CD14-positive monocyte (primary cell): ENCODE measurements around the gene NTNG1. TPM values are rescaled to one million over a fixed set of nuclear protein-coding genes. Genes with fewer than 3 reads are reported as not detected.
A peak's percentile ranks its signal among the peaks of the same experiment; 100 is the strongest.

ENCODE experiments used
- DNase-seq, 3 donors: peaks; one replicate each; pipeline ENCODE4 v3.0.0-alpha.2; 2011 to 2022
- H2AFZ ChIP-seq: 2 replicates; pipeline ENCODE4 v1.6.0; 2012; ENCODE audit warnings: mild to moderate bottlenecking, low read depth, low read length, inconsistent platforms; ENCODE audit not compliant: insufficient read depth, poor library complexity, severe bottlenecking
- H3K27ac ChIP-seq, 2 donors: 1 replicate in 1 of 2; 2 replicates in 1 of 2; pipeline ENCODE4 v1.5.1; 2012 to 2013; ENCODE audit warnings: low read length in 2 of 2, control low read depth in 1 of 2, inconsistent platforms in 1 of 2, low read depth in 1 of 2, mild to moderate bottlenecking in 1 of 2
- H3K27me3 ChIP-seq, 2 donors: one replicate each; pipeline versions ENCODE4 v1.6.0 to v1.6.1; 2011 to 2013; ENCODE audit warnings: low read length in 2 of 2; ENCODE audit not compliant: control insufficient read depth in 2 of 2, insufficient read depth in 2 of 2
- H3K36me3 ChIP-seq, 2 donors: replicated peaks in 1 of 2; 1 replicate in 1 of 2; 2 replicates in 1 of 2; pipeline versions ENCODE4 v1.5.1 to v1.6.1; 2012 to 2013; ENCODE audit warnings: low read length in 2 of 2, control low read depth in 1 of 2, inconsistent platforms in 1 of 2, mild to moderate bottlenecking in 1 of 2; ENCODE audit not compliant: insufficient read depth in 2 of 2, control insufficient read depth in 1 of 2
- H3K4me1 ChIP-seq, 2 donors: 1 replicate in 1 of 2; 2 replicates in 1 of 2; pipeline versions ENCODE4 v1.5.1 to v1.6.1; 2012 to 2013; ENCODE audit warnings: low read length in 2 of 2, control low read depth in 1 of 2, inconsistent platforms in 1 of 2, mild to moderate bottlenecking in 1 of 2, moderate library complexity in 1 of 2; ENCODE audit not compliant: insufficient read depth in 2 of 2, control insufficient read depth in 1 of 2
- H3K4me2 ChIP-seq: replicated peaks from 2 replicates; pipeline ENCODE3; 2012; ENCODE audit warnings: low read length, moderate library complexity, mild to moderate bottlenecking; ENCODE audit not compliant: poor library complexity, severe bottlenecking; ENCODE audit errors: extremely low read depth
- H3K4me3 ChIP-seq, 3 experiments: fragments of 200-600 bp in 1 of 3; sonication (generic) in 1 of 3; replicated peaks in 1 of 3; 1 replicate in 2 of 3; 2 replicates in 1 of 3; pipeline ENCODE4 v1.5.1; 2011 to 2013; ENCODE audit warnings: low read length in 3 of 3, mild to moderate bottlenecking in 3 of 3, control low read depth in 2 of 3, low read depth in 2 of 3, inconsistent platforms in 1 of 3, moderate library complexity in 1 of 3
- H3K79me2 ChIP-seq: 2 replicates; pipeline ENCODE4 v1.6.0; 2012; ENCODE audit warnings: mild to moderate bottlenecking, control low read depth, inconsistent platforms, low read length, moderate library complexity; ENCODE audit not compliant: insufficient read depth
- H3K9ac ChIP-seq: 2 replicates; pipeline ENCODE4 v1.6.0; 2017; ENCODE audit warnings: low read length, mild to moderate bottlenecking; ENCODE audit not compliant: insufficient read depth, poor library complexity, severe bottlenecking
- H3K9me3 ChIP-seq, 2 donors: replicated peaks in 1 of 2; 1 replicate in 1 of 2; 2 replicates in 1 of 2; pipeline versions ENCODE4 v1.5.1 to v1.6.1; 2012 to 2013; ENCODE audit warnings: low read length in 2 of 2, control low read depth in 1 of 2; ENCODE audit not compliant: control insufficient read depth in 1 of 2, insufficient read depth in 1 of 2
- H4K20me1 ChIP-seq: 2 replicates; pipeline ENCODE4 v1.6.0; 2012; ENCODE audit warnings: mild to moderate bottlenecking, low read length, control low read depth, moderate library complexity; ENCODE audit not compliant: insufficient read depth
- H3K27ac Mint-ChIP-seq, 7 donors: one replicate each; pipeline ENCODE4 v1.8.0; 2020; ENCODE audit warnings: mild to moderate bottlenecking in 7 of 7, mixed read lengths in 7 of 7, moderate library complexity in 6 of 7, inconsistent platforms in 2 of 7
- H3K27me3 Mint-ChIP-seq, 3 donors: one replicate each; pipeline ENCODE4 v1.8.0; 2021 to 2022; ENCODE audit warnings: low read depth in 3 of 3, mild to moderate bottlenecking in 3 of 3, mixed read lengths in 3 of 3, moderate library complexity in 3 of 3, inconsistent platforms in 1 of 3
- H3K36me3 Mint-ChIP-seq, 2 donors: one replicate each; pipeline ENCODE4 v1.8.0; 2020; ENCODE audit warnings: mixed read lengths in 2 of 2, inconsistent platforms in 1 of 2, mild to moderate bottlenecking in 1 of 2
- H3K4me1 Mint-ChIP-seq: one replicate; pipeline ENCODE4 v1.8.0; 2020; ENCODE audit warnings: mild to moderate bottlenecking, mixed read lengths
- H3K4me3 Mint-ChIP-seq, 2 donors: one replicate each; pipeline ENCODE4 v1.8.0; 2020; ENCODE audit warnings: mild to moderate bottlenecking in 2 of 2, mixed read lengths in 2 of 2, moderate library complexity in 1 of 2
- H3K9me3 Mint-ChIP-seq, 7 donors: one replicate each; pipeline ENCODE4 v1.8.0; 2020 to 2022; ENCODE audit warnings: mixed read lengths in 7 of 7, mild to moderate bottlenecking in 6 of 7, moderate library complexity in 6 of 7, inconsistent platforms in 2 of 7
- WGBS: methylation state at CpG from one replicate; pipeline ENCODE4 v1.1.5; 2013; ENCODE audit warnings: missing lambda C conversion rate; ENCODE audit not compliant: insufficient coverage; 5-methylcytosine and 5-hydroxymethylcytosine counted together
- intact Hi-C, 2 donors: fragments of 100-400 bp; cut with micrococcal nuclease; formaldehyde crosslinking; loops; one replicate each; pipeline versions ENCODE4 v1.15.0 to v1.15.1; 2023
- polyA plus RNA-seq, 3 donors: library from polyadenylated mRNA; depleted of rRNA in 1 of 3; unstranded in 2 of 3; stranded (reverse) in 1 of 3; fragments of 300-500 nt in 2 of 3; fragments of >200 nt in 1 of 3; fragmentation: Illumina TruSeq in 2 of 3; gene quantifications; 1 replicate in 2 of 3; 2 replicates in 1 of 3; pipeline ENCODE4 v1.2.3, GENCODE V29; 2012 to 2021
- TF ChIP-seq, protein P1 (sequence below): fragments of 200-600 bp; IDR thresholded peaks from one replicate; pipeline ENCODE4 v1.8.0; 2022; ENCODE audit warnings: antibody characterized with exemption, mild to moderate bottlenecking

NTNG1 gene
- polyA plus RNA-seq, 3 donors: not detected

DNA sequence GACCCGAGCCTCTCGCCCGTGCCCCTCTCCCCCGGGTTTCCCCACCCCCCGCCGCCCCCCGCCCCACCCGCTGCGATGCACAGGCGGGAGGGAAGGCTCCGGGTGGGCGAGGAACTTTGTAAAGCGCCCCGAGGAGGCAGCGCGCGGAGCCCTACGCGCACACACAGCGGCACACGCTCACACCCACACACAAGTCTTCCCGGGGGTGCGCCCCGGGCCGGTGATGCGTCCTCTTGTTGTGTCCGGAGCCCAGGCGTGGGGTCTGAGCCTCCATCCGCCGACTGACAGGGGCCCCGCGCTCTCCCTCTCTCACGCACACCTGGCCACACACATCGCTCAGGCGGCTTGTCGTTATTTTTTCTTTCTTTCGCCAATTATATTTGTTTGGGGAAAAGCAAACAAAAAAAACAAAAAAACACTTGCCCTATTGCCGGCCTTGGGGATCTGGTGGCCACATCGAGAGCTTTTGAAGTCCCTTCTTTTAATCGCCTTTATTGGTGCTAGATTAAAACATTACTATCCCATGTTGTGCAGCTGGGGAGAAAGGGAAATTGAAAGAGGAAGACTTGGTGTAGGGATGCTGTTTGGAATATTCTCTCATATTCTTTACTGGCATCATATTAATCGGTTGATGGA is 770 bp downstream of the NTNG1 start:
- H3K4me3 Mint-ChIP-seq: peak overlapping the region; percentile 52 to 90
- H3K36me3 Mint-ChIP-seq: no peaks in the 10 kb centered on the region
- H3K27me3 Mint-ChIP-seq: peaks cover 54 to 65% (median 55%) of the 10 kb centered on the region in 3 donors
- H3K27ac Mint-ChIP-seq: no peak overlapping the region
- H3K9me3 ChIP-seq: peaks cover 0 to 17% of the 10 kb centered on the region in 2 donors
- H3K27ac ChIP-seq: no peak overlapping the region
- 0% methylated on average over 12 of the region's 41 CpGs for WGBS
- TF ChIP-seq, protein P1, sequence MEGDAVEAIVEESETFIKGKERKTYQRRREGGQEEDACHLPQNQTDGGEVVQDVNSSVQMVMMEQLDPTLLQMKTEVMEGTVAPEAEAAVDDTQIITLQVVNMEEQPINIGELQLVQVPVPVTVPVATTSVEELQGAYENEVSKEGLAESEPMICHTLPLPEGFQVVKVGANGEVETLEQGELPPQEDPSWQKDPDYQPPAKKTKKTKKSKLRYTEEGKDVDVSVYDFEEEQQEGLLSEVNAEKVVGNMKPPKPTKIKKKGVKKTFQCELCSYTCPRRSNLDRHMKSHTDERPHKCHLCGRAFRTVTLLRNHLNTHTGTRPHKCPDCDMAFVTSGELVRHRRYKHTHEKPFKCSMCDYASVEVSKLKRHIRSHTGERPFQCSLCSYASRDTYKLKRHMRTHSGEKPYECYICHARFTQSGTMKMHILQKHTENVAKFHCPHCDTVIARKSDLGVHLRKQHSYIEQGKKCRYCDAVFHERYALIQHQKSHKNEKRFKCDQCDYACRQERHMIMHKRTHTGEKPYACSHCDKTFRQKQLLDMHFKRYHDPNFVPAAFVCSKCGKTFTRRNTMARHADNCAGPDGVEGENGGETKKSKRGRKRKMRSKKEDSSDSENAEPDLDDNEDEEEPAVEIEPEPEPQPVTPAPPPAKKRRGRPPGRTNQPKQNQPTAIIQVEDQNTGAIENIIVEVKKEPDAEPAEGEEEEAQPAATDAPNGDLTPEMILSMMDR: no peak
- H3K4me1 Mint-ChIP-seq: peaks cover 15% of the 10 kb centered on the region
- DNase-seq: no peak
- peaks cover 0 to 16% (median 9%) of the 10 kb centered on the region in 7 donors for H3K9me3 Mint-ChIP-seq
- no peak overlapping the region for H2AFZ ChIP-seq
- no peaks in the 10 kb centered on the region for H4K20me1 ChIP-seq
- H3K4me1 ChIP-seq: peaks cover 5 to 6% of the 10 kb centered on the region in 2 donors
- no peaks in the 10 kb centered on the region for H3K79me2 ChIP-seq
- peaks cover 50 to 76% of the 10 kb centered on the region in 2 donors for H3K27me3 ChIP-seq
- peak overlapping the region; percentile 53 for H3K4me2 ChIP-seq
- peak overlapping the region in 1 of 3 experiments; percentile 31 for H3K4me3 ChIP-seq
- no peak overlapping the region for H3K9ac ChIP-seq
- intact Hi-C loops: no loop called here
- H3K36me3 ChIP-seq: no peaks in the 10 kb centered on the region

- H3K27ac Mint-ChIP-seq: no peak overlapping the region
- Histone ChIP-seq H3K36me3 (no peaks in the 10 kb centered on the region), H3K9me3 (peaks cover 0 to 17% of the 10 kb centered on the region in 2 donors), H2AFZ (no peak overlapping the region), H4K20me1 (no peaks in the 10 kb centered on the region), H3K27ac (no peak overlapping the region), H3K27me3 (peaks cover 50 to 74% of the 10 kb centered on the region in 2 donors), H3K9ac (no peak overlapping the region), H3K4me1 (peaks cover 5 to 6% of the 10 kb centered on the region in 2 donors), H3K4me3 (no peak overlapping the region), H3K79me2 (no peaks in the 10 kb centered on the region), H3K4me2 (peak overlapping the region; percentile 53)
- intact Hi-C loops: no loop called here
- DNase-seq: no peak
- peak overlapping the region in 1 of 2 donors; percentile 59 for H3K4me3 Mint-ChIP-seq
- TF ChIP-seq, protein P1: peak; percentile 73
- peaks cover 52 to 64% (median 54%) of the 10 kb centered on the region in 3 donors for H3K27me3 Mint-ChIP-seq
- peaks cover 0 to 16% (median 9%) of the 10 kb centered on the region in 7 donors for H3K9me3 Mint-ChIP-seq
- peaks cover 15% of the 10 kb centered on the region for H3K4me1 Mint-ChIP-seq
- WGBS: no CpG with 5 or more reads among the region's 5 CpGs
- H3K36me3 Mint-ChIP-seq: no peaks in the 10 kb centered on the region
Measured at GRCh38 chr1:107142140-107142542, 1.3 kb downstream of the NTNG1 start.
